ENCODE data around the gene ADRA2A. TPM values are rescaled to one million over a fixed set of nuclear protein-coding genes. Genes with fewer than 3 reads are reported as not detected.

ADRA2A gene
- total RNA-seq, 1 experiment from 2014 or later = 0.05 TPM

DNA sequence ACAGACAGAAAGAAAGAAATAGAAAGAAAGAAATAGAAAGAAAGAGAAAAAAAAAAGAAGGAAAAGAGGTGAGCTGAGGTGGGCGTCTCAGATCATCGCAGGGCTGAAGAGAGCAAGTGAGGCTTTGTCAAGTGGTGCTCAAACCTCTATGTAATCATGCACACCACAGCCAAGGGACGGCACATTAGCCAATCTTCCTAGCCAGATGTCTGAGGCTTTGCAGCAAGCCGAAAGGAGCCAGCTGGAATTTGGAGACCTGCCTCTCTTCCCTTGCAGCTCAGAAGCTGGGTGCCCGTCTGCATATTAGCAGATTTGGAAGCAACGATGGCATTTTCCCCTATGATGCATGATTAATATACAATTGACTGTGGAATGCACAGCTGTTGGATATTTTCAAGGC lies 52.5 kb downstream of the ADRA2A start:
- H3K4me3 ChIP-seq (ENCODE audit: low read depth in 2 of 2, low read length in 2 of 2) = no peak overlapping the region
- no peak for ATAC-seq
- TF ChIP-seq SIN3A (IDR thresholded peaks at IDR 0.05; ENCODE audit: borderline replicate concordance, insufficient read depth, low read depth, low read length) = no peak
- no peak for TF ChIP-seq POLR2AphosphoS5 (IDR thresholded peaks at IDR 0.05; ENCODE audit: low read depth, low read length)
- TF ChIP-seq TCF7L2 (IDR thresholded peaks at IDR 0.05; ENCODE audit: low read depth, low read length) = no peak
- no peak for TF ChIP-seq CTCF (IDR thresholded peaks at IDR 0.05)
- TF ChIP-seq, protein P1, sequence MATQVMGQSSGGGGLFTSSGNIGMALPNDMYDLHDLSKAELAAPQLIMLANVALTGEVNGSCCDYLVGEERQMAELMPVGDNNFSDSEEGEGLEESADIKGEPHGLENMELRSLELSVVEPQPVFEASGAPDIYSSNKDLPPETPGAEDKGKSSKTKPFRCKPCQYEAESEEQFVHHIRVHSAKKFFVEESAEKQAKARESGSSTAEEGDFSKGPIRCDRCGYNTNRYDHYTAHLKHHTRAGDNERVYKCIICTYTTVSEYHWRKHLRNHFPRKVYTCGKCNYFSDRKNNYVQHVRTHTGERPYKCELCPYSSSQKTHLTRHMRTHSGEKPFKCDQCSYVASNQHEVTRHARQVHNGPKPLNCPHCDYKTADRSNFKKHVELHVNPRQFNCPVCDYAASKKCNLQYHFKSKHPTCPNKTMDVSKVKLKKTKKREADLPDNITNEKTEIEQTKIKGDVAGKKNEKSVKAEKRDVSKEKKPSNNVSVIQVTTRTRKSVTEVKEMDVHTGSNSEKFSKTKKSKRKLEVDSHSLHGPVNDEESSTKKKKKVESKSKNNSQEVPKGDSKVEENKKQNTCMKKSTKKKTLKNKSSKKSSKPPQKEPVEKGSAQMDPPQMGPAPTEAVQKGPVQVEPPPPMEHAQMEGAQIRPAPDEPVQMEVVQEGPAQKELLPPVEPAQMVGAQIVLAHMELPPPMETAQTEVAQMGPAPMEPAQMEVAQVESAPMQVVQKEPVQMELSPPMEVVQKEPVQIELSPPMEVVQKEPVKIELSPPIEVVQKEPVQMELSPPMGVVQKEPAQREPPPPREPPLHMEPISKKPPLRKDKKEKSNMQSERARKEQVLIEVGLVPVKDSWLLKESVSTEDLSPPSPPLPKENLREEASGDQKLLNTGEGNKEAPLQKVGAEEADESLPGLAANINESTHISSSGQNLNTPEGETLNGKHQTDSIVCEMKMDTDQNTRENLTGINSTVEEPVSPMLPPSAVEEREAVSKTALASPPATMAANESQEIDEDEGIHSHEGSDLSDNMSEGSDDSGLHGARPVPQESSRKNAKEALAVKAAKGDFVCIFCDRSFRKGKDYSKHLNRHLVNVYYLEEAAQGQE (IDR thresholded peaks at IDR 0.05; ENCODE audit: insufficient read depth in 1 of 2, low read depth in 2 of 2, low read length in 1 of 2) = no peak
- no peak overlapping the region for H3K27ac ChIP-seq (ENCODE audit: low read length)
- DNase-seq (ENCODE audit: low read depth, low spot score) = no peak
- H3K27me3 ChIP-seq (ENCODE audit: control insufficient read depth, insufficient read depth, low read length) = peaks cover 12% of the 10 kb centered on the region; the same call in 1 of the 2 replicates
- no TSS peak for BruUV-seq (replicated peaks)
- in situ Hi-C loops (cut with HindIII; ENCODE audit: low pct_unique_long_range_greater_than_20kb, low sequenced_read_pairs) (no loop called here), intact Hi-C loops (cut with micrococcal nuclease; ENCODE audit: unreplicated experiment) (no loop called here)
- no peaks in the 10 kb centered on the region for H3K4me1 ChIP-seq (ENCODE audit: control insufficient read depth, insufficient read depth, low read length)
- no peaks in the 10 kb centered on the region for H3K36me3 ChIP-seq (ENCODE audit: control insufficient read depth, insufficient read depth, low read length)
- H3K9me3 ChIP-seq (ENCODE audit: control insufficient read depth, insufficient read depth, low read depth, low read length) = no peaks in the 10 kb centered on the region
- CTCF ChIA-PET = no interaction called here
- POLR2A ChIA-PET = no interaction called here

DNA sequence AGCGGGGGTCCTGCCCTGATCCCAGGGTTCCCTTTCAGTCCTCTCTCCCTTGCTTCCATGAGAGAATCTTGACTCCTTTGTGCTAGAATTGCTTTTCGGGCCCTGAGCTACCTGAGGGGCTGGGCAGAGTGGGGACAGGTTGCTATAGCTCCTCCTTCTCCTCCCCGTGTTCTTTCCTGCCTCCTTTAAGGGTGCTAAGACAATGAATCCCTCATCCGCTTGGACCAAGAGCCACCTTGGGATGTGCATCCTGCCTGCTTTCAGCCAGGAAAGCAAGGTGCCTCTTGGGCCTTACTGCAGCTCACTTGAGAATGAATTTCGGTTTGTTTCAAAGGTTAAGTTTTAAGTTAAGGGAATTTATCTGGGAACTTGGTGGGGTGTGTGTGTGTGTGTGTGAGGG lies 53.6 kb downstream of the ADRA2A start:
- CTCF ChIA-PET = no interaction called here
- H3K4me1 ChIP-seq (ENCODE audit: control insufficient read depth, insufficient read depth, low read length) = no peaks in the 10 kb centered on the region
- BruUV-seq (replicated peaks) = no TSS peak
- H3K27me3 ChIP-seq (ENCODE audit: control insufficient read depth, insufficient read depth, low read length) = peaks cover 12% of the 10 kb centered on the region; the same call in 1 of the 2 replicates
- H3K36me3 ChIP-seq (ENCODE audit: control insufficient read depth, insufficient read depth, low read length) = no peaks in the 10 kb centered on the region
- POLR2A ChIA-PET = no interaction called here
- intact Hi-C loops (cut with micrococcal nuclease; ENCODE audit: unreplicated experiment) = no loop called here
- in situ Hi-C loops (cut with HindIII; ENCODE audit: low pct_unique_long_range_greater_than_20kb, low sequenced_read_pairs) = no loop called here
- no peak for DNase-seq (ENCODE audit: low read depth, low spot score)
- H3K9me3 ChIP-seq (ENCODE audit: control insufficient read depth, insufficient read depth, low read depth, low read length) = no peaks in the 10 kb centered on the region
- no peak overlapping the region for H3K27ac ChIP-seq (ENCODE audit: low read length)
- TF ChIP-seq POLR2AphosphoS5 (IDR thresholded peaks at IDR 0.05; ENCODE audit: low read depth, low read length) (no peak), TCF7L2 (IDR thresholded peaks at IDR 0.05; ENCODE audit: low read depth, low read length) (no peak), SIN3A (IDR thresholded peaks at IDR 0.05; ENCODE audit: borderline replicate concordance, insufficient read depth, low read depth, low read length) (no peak), CTCF (IDR thresholded peaks at IDR 0.05) (no peak)
- TF ChIP-seq, protein P1 (IDR thresholded peaks at IDR 0.05; ENCODE audit: insufficient read depth in 1 of 2, low read depth in 2 of 2, low read length in 1 of 2) = no peak
- H3K4me3 ChIP-seq (ENCODE audit: low read depth in 2 of 2, low read length in 2 of 2) = no peak overlapping the region
- no peak for ATAC-seq

Other genes with a start within 250 kb of the ADRA2A start
- gene PDCD4, start 205.1 kb upstream of the ADRA2A start, total RNA-seq (2021; ENCODE audit: unreplicated experiment) = 33.6 TPM
- gene BBIP1, start 157.8 kb upstream of the ADRA2A start, total RNA-seq (2021; ENCODE audit: unreplicated experiment) = 55.2 TPM
- 56.6 TPM for gene SHOC2, start 157.4 kb upstream of the ADRA2A start, total RNA-seq (2021; ENCODE audit: unreplicated experiment)

Data from Panc1 (cell line).